Superior temporal gyrus (tissue), 1 donor: ENCODE measurements around the gene SSC5D.

ENCODE experiments used
- DNase-seq: peaks from one replicate; pipeline ENCODE4 v3.0.0-alpha.2; 2016; ENCODE audit errors: extremely low spot score

Gene SSC5D

GRCh38 chr19:55536951-55537740, 48.9 kb downstream of the SSC5D start, which contains the start of gene SBK2:
SBK2 (minus strand) TSS chr19:55537133; CDS start chr19:55536294, 839 bp downstream.
- no peak for DNase-seq

GRCh38 chr19:55537741-55538111, 49.5 kb downstream of the SSC5D start:
- DNase-seq, result no peak

GRCh38 chr19:55538132-55538531, 49.9 kb downstream of the SSC5D start:
- no peak for DNase-seq

GRCh38 chr19:55539090-55539984, 51.1 kb downstream of the SSC5D start:
- no peak for DNase-seq

GRCh38 chr19:55540619-55541018, 52.4 kb downstream of the SSC5D start:
- DNase-seq, result no peak

- no peak for DNase-seq
Measured at GRCh38 chr19:55541091-55541490, 52.9 kb downstream of the SSC5D start.

GRCh38 chr19:55542292-55542855, 54.1 kb downstream of the SSC5D start:
- DNase-seq, result no peak

GRCh38 chr19:55543567-55543966, 55.3 kb downstream of the SSC5D start:
- DNase-seq, result no peak

GRCh38 chr19:55544014-55544413, 55.8 kb downstream of the SSC5D start:
- no peak for DNase-seq

- no peak for DNase-seq
Measured at GRCh38 chr19:55544776-55545439, 56.7 kb downstream of the SSC5D start.

GRCh38 chr19:55545443-55545842, 57.2 kb downstream of the SSC5D start, which contains the start of gene SBK3:
SBK3 (minus strand) TSS chr19:55545543; CDS start chr19:55545543, 0 bp downstream.
- no peak for DNase-seq

- no peak for DNase-seq
Measured at GRCh38 chr19:55546011-55546410, 57.8 kb downstream of the SSC5D start.

- DNase-seq, result no peak
Measured at GRCh38 chr19:55546822-55547614, 58.8 kb downstream of the SSC5D start.

- DNase-seq, result no peak
Measured at GRCh38 chr19:55549500-55550320, 61.5 kb downstream of the SSC5D start.

GRCh38 chr19:55550321-55550650, 62.0 kb downstream of the SSC5D start:
- DNase-seq, result no peak

- no peak for DNase-seq
Measured at GRCh38 chr19:55552206-55552605, 64.0 kb downstream of the SSC5D start.

- no peak for DNase-seq
Measured at GRCh38 chr19:55552620-55553019, 64.4 kb downstream of the SSC5D start.

GRCh38 chr19:55553217-55554182, 65.3 kb downstream of the SSC5D start:
- DNase-seq, result no peak

GRCh38 chr19:55554302-55554701, 66.1 kb downstream of the SSC5D start:
- no peak for DNase-seq
